ENCODE results near the gene SPINK9.
"Not testable (repeated sequence)": the region's sequence is repeated elsewhere in the genome, so short reads cannot be mapped to it uniquely, and the experiment has no call there.

SPINK9 gene, protein sequence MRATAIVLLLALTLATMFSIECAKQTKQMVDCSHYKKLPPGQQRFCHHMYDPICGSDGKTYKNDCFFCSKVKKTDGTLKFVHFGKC

DNA sequence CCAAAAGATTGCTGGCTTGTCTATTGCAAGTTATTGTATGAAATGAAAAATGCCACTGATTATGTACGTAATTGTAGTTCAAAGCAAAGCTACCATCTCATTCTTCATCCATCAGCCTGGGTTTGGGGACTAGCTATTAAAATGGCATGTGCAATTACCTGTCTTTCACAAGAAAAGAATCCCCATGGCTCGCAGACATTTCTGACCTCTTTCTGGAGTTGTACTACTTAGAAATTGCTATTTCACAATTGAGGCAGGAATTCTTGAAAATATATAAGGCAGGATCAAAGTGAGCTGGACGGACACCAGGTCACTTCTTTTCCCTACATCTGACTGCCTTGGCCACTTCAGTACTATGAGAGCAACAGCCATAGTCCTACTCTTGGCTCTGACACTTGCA lies at the start of gene SPINK9:
SPINK9 (plus strand) TSS at position 301 of the 400 bp plus-strand sequence; CDS start at position 356, 55 bp downstream.
- DNase-seq = no peak

DNA sequence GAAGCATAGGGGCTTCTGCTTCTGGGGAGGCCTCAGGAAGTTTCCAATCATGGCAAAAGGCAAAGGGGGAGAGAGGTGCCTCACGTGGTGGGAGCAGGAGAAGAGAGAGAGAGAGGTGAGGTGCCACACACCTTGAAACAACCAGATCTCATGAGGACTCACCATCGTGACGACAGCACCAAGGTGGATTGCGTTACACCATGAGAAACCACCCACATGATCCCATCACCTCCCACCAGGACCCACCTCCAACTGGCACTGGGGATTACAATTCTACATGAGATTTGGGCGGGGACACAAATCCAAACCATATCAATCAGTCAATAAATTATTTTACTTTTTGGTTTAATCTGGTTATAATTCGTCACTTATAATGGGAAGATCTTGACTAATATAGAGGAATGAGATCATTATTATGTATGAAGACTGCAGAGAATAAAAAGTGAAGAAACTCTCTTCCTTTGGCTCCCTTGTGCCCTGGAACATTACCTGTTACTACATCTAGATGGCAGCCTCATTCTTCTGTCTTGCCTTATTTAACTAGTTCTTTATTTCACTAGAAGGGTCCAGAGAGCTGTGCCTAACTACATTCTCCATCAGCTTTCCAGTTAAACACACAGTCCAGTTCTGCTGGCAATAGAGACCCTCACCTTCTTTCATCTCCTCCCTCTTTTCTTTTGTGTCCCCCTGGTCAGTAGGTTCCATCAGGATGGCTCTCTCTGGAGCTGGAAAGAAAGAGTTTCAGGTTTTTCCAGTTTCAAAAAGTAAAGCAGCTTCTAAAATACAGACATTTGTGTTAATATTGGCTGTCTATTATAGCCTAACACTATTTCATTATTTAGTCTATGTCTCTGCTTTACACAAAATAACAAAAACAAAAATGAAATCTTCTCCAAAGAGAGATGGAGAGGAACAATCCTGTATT lies 44.8 kb upstream of the SPINK9 start:
- DNase-seq = peak; percentile 22

DNA sequence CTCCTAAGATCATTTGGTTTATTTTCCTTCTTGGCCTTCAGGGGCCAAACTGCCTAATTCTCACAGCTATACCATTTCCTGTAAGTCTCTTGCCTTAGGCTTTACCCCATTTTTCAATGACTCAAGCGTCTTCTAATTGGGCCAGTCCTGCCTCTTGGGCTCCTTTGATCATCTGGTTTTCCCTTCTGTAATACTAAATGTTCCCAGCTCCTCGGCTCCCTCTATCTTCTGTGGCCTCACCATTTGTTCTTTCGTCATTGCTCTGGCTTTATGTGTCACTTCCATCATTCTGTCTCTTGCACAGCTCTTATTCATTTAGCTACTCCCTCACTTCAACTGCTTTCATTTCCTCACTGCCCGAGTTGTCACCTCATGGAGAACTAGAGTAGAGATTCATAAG lies 37.6 kb upstream of the SPINK9 start:
- DNase-seq = no peak

DNA sequence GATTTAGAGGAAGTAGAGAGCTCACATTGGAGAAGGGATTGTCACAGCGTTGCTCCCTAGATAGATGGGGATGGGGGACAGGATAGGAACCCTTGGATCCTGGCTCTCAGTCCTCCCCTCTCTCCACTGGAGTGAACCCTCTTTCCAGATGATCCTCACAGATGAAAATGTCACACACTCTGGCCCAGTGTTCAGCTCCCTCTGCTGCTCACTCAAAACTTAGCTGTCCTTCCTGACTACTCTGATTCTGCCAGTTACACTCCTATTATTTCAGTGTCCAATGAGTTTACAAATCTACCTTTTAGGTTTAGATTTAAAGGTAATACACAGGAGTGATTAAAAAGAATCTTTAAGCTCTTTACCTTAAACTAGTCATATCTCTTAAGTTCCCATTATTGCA lies 28.9 kb upstream of the SPINK9 start:
- no peak for DNase-seq

DNA sequence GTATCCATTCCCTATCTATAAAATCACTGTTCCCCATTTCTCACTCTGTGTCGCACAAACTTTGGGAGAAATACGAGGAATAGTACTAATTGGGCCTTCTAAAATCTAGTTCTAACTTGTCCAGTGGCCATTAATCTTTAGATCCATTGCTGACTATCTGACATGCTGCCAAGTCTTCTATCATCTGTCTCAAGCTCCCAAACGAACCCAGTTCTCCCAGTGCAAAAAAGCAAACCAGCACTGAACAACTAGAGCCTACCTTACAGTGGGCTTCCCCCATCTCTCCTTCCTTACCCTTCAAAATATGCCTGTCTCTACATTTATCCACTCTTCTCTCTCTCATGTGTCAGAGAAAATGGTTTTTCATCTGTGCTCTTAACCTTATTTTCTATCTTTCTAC lies 26.3 kb upstream of the SPINK9 start:
- DNase-seq = no peak

DNA sequence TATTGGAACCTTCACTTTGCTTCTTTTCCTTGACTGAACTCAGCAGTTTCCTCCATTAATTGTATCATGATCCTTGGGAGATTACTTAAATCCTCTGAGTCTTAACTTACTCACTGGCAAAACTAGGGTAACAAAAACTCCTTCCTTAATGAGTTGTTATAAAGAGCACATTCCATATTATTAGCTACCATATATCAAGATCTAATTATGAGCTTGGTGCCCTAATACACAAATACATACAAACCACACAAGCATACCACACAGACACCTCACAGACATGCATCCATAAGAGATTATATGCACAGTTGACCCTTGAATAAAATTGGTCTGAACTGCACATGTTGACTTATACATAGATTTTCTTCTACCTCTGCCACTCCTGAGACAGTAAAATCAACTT lies 25.6 kb upstream of the SPINK9 start:
- DNase-seq = no peak

DNA sequence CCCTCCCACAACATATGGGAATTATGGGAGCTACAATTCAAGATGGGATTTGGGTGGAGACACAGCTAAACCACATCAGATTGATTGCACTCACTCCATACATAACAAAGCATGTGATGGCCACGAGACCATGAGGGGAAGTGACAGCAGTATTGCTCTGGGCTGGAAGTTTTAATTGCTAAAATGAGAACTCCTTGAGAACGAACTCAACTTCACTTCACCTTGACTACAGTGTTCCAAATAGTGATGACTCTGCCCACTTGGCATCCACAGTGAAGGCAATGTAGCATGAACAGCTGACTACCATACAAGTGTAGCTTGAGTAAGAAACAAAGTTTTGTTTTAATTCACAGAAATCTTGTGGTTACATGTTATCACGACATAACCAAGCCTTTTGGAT lies 23.9 kb upstream of the SPINK9 start:
- no peak for DNase-seq

DNA sequence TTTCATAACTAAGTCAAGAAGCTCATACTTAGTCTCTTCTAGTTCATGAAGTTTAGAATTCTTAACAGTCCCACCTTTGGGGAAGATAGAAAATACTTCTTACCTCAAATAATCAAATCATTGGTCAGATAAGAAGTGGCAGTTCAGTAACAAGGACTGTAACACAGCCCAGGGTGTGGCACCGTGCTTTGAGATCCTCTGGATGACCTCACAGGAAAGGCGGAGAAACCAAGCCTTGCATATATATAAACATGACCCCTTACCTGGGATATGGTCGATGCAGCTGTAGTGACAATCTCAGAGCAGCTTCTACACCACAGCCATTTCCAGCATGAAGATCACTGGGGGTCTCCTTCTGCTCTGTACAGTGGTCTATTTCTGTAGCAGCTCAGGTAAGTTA lies 23.2 kb upstream of the SPINK9 start, which contains the start of gene SPINK7:
SPINK7 (plus strand) TSS at position 271 of the 400 bp plus-strand sequence; CDS start at position 332, 61 bp downstream.
- DNase-seq = no peak

DNA sequence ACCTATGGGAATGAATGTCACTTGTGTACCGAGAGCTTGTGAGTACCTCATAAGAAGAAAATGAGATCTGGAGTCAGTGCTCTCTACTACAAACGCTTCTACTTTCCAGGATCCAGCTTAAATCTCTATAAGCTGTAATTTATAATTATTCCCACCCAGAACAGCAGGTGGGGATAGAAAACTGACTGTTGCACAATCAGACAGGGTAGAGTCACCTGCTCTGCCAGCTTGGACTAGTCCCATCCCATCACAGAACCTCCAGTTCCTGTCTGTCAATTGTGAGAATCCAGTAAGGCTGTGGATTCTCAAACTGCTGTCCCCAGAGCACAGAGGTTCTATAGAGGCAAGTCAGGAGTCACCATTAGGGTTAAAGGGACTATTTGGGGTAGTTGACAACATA lies 21.2 kb upstream of the SPINK9 start:
- DNase-seq = no peak

DNA sequence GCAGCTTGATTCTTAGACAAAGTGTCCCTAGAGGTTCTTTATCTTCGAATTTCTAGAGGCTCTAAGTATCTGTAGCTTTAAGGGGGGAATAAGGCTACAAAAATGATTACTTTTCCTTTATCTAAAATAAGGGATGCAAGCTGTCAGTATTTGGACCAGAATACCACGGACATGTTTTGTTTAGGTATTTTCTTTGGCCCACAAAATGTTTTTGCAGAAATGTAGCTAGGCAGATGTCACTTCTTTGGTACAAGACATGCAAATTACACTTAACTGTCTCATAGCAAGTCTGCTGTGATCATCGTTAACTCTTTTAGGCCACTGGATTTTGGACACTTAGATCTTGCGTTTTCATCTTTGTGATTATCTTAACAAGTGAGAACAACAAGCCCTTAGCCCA lies 20.6 kb upstream of the SPINK9 start:
- no peak for DNase-seq

DNA sequence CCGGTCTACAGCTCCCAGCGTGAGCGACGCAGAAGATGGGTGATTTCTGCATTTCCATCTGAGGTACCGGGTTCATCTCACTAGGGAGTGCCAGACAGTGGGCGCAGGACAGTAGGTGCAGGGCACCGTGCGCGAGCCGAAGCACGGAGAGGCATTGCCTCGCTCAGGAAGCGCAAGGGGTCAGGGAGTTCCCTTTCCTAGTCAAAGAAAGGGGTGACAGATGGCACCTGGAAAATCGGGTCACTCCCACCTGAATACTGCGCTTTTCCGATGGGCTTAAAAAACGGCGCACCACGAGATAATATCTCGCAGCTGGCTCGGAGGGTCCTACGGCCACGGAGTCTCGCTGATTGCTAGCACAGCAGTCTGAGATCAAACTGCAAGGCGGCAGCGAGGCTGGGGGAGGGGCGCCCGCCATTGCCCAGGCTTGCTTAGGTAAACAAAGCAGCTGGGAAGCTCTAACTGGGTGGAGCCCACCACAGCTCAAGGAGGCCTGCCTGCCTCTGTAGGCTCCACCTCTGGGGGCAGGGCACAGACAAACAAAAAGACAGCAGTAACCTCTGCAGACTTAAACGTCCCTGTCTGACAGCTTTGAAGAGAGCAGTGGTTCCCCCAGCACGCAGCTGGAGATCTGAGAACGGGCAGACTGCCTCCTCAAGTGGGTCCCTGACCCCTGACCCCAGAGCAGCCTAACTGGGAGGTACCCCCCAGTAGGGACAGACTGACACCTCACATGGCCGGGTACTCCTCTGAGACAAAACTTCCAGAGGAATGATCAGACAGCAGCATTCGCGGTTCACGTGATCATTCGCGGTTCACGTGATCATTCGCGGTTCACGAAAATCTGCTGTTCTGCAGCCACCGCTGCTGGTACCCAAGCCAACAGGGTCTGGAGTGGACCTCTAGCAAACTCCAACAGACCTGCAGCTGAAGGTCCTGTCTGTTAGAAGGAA lies 15.1 kb upstream of the SPINK9 start:
- not testable (repeated sequence) for DNase-seq

DNA sequence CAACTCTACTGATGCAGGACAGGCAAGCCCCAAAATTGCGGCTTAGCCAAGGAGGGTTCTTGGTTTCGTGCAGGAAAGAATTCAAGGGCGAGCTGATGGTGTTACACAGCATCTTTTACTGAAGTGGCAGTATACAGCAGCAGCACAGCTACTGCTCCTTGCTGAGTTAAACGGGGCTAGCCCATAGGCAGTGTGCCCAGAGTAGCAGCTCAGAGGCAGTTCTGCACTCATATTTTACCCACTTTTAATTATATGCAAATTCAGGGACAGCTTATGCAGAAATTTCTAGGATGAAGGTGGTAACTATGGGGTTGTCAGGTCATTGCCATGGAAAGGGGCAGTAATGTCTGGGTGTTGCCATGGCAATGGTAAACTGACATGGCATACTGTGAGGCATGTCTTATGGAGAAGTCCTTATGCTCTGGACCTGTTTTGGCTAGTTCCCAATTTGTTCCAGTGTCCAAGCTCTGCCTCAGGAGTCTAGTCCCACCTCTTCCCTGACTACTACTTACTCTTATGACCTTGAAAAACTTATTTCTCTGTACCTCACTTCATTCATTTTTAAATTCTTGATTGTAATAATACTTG lies 2.0 kb upstream of the SPINK9 start:
- DNase-seq = no peak

DNA sequence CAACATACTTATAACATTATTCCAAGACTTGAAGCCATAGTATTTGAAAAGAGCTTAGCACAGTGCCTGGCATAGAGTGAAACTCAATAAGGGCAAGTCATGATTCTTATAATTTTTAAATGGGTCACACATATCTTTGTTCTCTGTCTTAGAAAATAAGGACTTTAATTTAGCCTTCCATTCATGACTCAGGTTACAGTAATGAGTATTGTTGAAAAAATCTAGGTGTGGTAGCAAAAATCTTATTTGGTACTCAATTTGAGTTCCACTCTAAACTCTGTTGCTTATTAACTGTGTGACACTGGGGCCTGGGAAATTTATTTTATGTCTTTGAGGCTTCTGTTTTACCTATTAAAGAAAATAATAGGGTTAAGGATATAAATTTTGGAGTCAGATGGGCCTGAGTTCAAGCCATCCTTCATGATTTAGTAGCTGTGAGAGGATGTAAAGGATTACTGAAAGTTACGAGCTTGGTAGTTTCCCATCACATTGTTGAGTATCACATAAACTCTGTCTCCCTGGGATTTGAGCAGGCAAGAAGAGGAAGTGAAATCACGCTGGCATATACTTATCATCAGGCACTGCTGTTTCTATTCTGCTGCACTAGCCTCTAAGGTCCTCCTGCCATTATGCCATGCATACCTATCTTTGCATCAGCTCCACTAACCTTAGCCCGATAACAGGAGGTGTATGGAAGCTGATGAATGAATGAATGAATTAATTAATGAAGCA lies 1.5 kb downstream of the SPINK9 start:
- DNase-seq = no peak

DNA sequence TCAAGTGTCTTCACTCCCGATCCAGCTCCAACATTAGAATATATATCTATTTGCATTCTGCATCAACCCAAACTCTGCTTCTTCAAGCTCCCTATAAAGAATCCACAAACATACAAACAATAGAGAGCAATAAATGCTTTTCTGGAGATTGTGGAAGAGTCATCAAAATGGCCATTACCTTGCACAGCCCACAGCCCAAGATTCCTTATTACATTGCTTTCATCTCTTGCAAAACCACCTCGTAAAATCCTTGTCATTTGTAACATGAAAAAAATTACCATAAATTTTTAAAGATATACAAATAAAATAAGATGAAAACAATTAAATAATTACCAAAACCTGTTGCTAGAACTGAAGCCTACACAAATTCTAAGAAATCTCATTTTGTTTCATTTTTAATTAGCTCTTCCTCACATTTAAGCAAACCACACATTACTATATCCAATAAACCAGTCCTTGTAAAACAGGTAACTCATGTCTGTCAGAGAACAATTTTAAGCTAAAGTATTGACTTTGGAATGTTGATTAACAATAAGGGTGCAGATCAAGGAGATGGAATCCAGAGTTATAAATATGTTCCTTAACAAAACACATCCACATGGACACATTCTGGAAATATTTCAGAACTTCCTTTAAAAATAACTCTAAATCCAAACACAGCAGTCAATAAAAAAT lies 7.1 kb downstream of the SPINK9 start:
- DNase-seq = no peak

DNA sequence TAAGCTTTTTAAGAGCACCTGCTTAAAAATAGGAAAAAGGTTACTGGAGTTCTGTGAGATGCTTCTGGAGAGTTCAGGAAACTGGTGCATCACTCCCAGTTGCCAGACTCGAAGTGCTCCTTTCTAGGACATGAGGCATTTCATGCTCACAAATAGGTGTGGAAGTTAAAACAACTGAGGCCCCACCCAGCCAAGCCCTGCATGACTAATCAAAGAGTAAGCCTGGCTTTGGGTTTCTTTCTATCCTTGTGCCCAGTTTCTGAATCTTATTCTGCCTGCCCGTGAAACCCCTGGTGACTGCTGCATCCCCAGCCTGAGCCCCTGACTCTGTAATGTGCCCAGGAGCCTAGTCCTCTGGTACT lies 7.7 kb downstream of the SPINK9 start:
- no peak for DNase-seq

DNA sequence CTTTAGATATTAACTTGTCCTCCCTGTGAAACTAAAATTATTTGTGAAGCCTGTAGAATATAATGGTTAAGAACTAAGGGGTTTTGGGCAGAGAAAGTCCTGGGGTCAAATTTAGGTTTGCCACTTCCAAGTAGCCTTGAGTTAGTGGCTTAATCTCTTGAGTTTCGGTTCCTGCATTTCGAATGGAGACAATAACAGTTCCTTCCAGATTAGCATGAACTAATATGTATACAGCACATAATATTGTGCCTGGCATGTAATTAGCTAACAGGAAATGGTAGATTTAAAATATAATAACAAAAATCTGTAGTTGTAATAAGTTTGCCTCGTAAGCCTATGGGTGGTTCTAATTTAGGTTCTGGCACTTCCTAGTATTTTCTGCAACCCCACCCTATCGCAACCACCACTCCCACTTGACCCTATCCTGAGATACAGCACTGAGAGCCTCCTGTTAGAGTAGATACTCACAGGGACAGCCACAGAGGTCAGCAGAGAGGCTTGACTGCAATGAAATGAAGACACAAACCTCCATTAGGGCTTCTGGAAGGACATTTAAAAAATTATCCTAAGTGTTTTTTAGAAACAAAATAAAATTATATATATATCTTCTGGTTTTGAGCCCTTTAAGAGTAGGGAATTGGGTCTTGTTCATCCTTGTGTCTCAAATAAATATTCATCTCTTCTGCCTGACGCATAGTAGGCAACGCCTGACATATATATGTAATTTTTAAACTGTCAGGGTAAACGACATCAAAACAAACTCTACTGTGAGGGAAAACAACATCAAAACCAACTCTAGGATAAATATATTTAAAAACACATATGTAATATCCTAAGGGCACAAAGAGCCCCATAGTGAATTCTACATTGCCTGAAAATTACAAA lies 8.5 kb downstream of the SPINK9 start:
- no peak for DNase-seq

DNA sequence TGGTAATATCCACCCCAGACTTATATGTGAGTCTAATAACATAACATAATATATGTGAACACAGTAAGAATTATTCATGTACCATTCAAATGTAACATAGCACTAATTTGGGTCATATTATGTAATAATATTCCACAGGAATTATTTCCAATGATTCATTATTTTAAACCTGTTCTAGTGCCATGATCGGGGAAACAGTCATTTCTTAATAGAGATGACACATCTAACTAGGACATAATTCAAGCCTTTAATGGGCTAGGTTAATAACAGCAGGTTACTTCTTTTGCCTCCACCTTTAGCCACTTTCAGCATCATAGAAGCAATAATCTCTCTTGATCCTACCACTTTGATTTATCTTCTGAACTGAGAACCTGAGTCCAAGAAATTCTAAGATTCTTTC lies 12.3 kb downstream of the SPINK9 start:
- DNase-seq = no peak

DNA sequence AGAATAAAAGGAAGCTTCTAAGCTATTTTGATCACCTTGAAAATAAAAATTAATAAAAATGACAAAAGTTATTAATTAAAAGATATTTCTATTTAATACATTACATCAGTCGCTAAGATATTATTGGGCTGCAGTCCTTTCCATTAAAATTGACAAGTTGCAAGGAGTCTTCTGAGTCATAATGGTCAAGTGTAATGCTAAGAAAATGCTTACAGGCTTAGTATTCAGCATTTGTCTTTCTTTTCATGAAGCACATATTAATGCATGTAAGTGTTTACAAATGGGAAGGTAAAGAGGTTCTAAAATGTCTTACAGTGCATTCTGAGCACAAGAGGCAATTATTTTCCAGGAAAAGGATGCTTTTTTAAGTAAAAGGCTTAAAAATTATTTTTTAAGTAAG lies 17.3 kb downstream of the SPINK9 start:
- DNase-seq = no peak

DNA sequence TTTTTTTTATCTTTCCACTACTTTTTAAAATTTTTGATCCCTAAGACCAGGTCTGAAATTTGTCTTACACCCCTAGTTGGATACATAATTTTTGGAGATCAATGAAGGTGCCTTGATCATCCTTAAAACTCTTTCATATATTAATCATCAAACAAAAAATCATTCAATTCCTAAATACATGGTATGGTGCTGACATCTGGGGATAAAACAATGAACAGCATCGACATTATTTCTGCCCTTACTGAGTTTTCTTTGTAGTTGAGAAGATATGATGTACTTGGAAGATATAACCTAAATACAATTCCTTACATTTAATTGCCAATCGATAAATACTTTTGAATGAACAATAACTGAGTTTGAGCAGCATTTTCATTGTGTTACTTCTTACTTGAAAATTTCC lies 18.3 kb downstream of the SPINK9 start:
- DNase-seq = no peak

DNA sequence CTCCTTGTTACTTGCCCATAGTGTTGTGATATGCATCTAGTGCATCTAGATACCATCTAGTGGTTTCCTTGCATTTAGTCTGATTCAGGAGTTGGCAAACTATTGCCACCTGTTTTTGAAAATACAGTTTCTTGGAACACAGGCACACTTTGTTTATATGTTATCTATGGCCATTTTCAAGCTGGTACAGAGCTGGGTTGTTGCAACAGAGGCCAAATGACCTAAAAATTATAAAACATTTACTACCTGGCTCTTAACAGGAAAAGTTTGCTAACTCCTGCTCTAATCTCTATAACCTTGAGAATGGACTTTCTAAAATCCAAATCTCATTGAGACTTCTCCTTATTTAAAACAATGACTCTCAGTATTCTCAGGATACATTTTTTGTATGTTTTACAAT lies 29.0 kb downstream of the SPINK9 start:
- no peak for DNase-seq

DNA sequence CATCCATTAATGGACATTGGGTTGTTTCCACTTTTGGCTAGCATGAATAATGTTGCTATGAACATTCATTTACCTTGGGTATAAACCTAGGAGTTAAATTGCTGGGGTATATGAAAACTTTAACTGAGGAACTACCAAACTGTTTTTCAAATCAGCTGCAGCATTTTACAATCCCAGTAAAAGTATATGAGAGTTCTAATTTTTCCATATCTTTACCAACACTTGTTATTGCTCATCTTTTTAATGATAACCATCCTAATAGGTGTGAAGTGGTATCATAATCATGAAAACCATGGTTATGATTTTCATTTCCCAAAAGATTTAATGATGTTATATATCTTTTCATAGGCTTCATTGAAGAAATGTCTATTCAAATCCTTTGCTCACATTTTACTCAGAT lies 32.9 kb downstream of the SPINK9 start:
- no peak for DNase-seq
